Right kidney (tissue), 1 donor: ENCODE data around the gene NR3C2.
"Not testable (repeated sequence)": the region's sequence is repeated elsewhere in the genome, so short reads cannot be mapped to it uniquely, and the experiment has no call there.

ENCODE experiments used
- DNase-seq: peaks from one replicate; pipeline ENCODE4 v3.0.0-alpha.2; 2016

Gene NR3C2

GRCh38 chr4:148161601-148162000 lies 280.6 kb downstream of the NR3C2 start:
- DNase-seq = no peak

- no peak for DNase-seq
Observed at GRCh38 chr4:148159793-148160192, 282.4 kb downstream of the NR3C2 start.

- no peak for DNase-seq
Observed at GRCh38 chr4:148154769-148155168, 287.4 kb downstream of the NR3C2 start.

- DNase-seq = peak; percentile 40
Observed at GRCh38 chr4:148152868-148153625, 289.2 kb downstream of the NR3C2 start.

GRCh38 chr4:148151806-148152205 lies 290.4 kb downstream of the NR3C2 start:
- DNase-seq = no peak

GRCh38 chr4:148145475-148145874 lies 296.7 kb downstream of the NR3C2 start:
- DNase-seq = no peak

GRCh38 chr4:148143174-148143573 lies 299.0 kb downstream of the NR3C2 start:
- no peak for DNase-seq

- DNase-seq = no peak
Observed at GRCh38 chr4:148141501-148141900, 300.7 kb downstream of the NR3C2 start.

- no peak for DNase-seq
Observed at GRCh38 chr4:148126825-148127224, 315.4 kb downstream of the NR3C2 start.

GRCh38 chr4:148124512-148124911 lies 317.7 kb downstream of the NR3C2 start:
- no peak for DNase-seq

GRCh38 chr4:148123161-148123560 lies 319.1 kb downstream of the NR3C2 start:
- DNase-seq = not testable (repeated sequence)

- no peak for DNase-seq
Observed at GRCh38 chr4:148120216-148120615, 322.0 kb downstream of the NR3C2 start.

GRCh38 chr4:148118633-148119032 lies 323.6 kb downstream of the NR3C2 start:
- no peak for DNase-seq

GRCh38 chr4:148118179-148118578 lies 324.0 kb downstream of the NR3C2 start:
- DNase-seq = no peak

- no peak for DNase-seq
Observed at GRCh38 chr4:148116969-148117368, 325.2 kb downstream of the NR3C2 start.

- DNase-seq = no peak
Observed at GRCh38 chr4:148116264-148116663, 325.9 kb downstream of the NR3C2 start.

- no peak for DNase-seq
Observed at GRCh38 chr4:148114436-148114835, 327.8 kb downstream of the NR3C2 start.

- DNase-seq = no peak
Observed at GRCh38 chr4:148112231-148112982, 329.8 kb downstream of the NR3C2 start.

- DNase-seq = no peak
Observed at GRCh38 chr4:148110169-148110568, 332.0 kb downstream of the NR3C2 start.

- DNase-seq = no peak
Observed at GRCh38 chr4:148109216-148109615, 333.0 kb downstream of the NR3C2 start.

GRCh38 chr4:148108766-148109165 lies 333.4 kb downstream of the NR3C2 start:
- DNase-seq = no peak

- DNase-seq = no peak
Observed at GRCh38 chr4:148103597-148104355, 338.4 kb downstream of the NR3C2 start.

GRCh38 chr4:148101790-148102189 lies 340.4 kb downstream of the NR3C2 start:
- DNase-seq = no peak
